Ovary (tissue), 9 donors: Measurements from ENCODE around the gene UIMC1. TPM values are rescaled to one million over a fixed set of nuclear protein-coding genes. Genes with fewer than 3 reads are reported as not detected.

Experiments used
- DNase-seq, 5 donors: peaks; one replicate each; pipeline ENCODE4 v3.0.0-alpha.2; 2019 to 2020
- H3K27ac ChIP-seq, 2 donors: fragments of 200-600 bp; one replicate each; pipeline versions ENCODE4 v1.5.1 to v1.8.0; 2019 to 2022
- H3K27me3 ChIP-seq: fragments of 200-600 bp; one replicate; pipeline ENCODE4 v1.8.0; 2022
- H3K36me3 ChIP-seq: fragments of 200-600 bp; sonication (generic); one replicate; pipeline ENCODE4 v1.5.1; 2019
- H3K4me1 ChIP-seq: one replicate; pipeline ENCODE4 v1.8.1; 2013; ENCODE audit warnings: mild to moderate bottlenecking, moderate library complexity; ENCODE audit not compliant: insufficient read depth
- H3K4me3 ChIP-seq: fragments of 200-600 bp; sonication (generic); one replicate; pipeline ENCODE4 v1.5.1; 2017
- H3K9me3 ChIP-seq, 2 donors: fragments of 200-600 bp in 1 of 2; sonication (generic) in 1 of 2; one replicate each; pipeline versions ENCODE4 v1.5.1 to v1.8.1; 2013 to 2019; ENCODE audit warnings: mild to moderate bottlenecking in 1 of 2, moderate library complexity in 1 of 2
- EP300 ChIP-seq: sonication (generic); formaldehyde crosslinking; IDR thresholded peaks from one replicate; pipeline ENCODE4 v1.6.1; 2017; ENCODE audit warnings: antibody characterized with exemption
- POLR2A ChIP-seq: fragments of 450-650 bp; IDR thresholded peaks from one replicate; pipeline ENCODE4 v1.6.1; 2017; ENCODE audit warnings: antibody characterized with exemption, mild to moderate bottlenecking, moderate library complexity
- WGBS, 3 donors: extraction: QIAGEN DNeasy Blood & Tissue Kit in 1 of 3; methylation state at CpG; one replicate each; pipeline versions ENCODE4 v1.1.5 to v1.1.7; 2013 to 2017; 5-methylcytosine and 5-hydroxymethylcytosine counted together
- intact Hi-C, 4 donors: fragments of 100-400 bp; cut with DNase I; formaldehyde crosslinking; loops; one replicate each; pipeline versions ENCODE4 v1.11.0 to v1.15.1; 2022 to 2023
- polyA plus RNA-seq, 2 donors: library from polyadenylated mRNA; stranded (reverse); fragments of 200-250 nt in 1 of 2; fragments of 350-450 nt in 1 of 2; fragmentation: Illumina TruSeq in 1 of 2; extraction: RNeasy Lipid Tissue Mini Kit (QIAGEN cat#74804) in 1 of 2; gene quantifications; one replicate each; pipeline ENCODE4 v1.2.3, GENCODE V29; 2013 to 2014
- total RNA-seq, 7 donors: library from RNA; depleted of rRNA in 2 of 7; stranded (reverse); fragments of >200 nt in 2 of 7; fragmentation: NEBNext Ultra II Directional in 3 of 7; extraction: Animal tissue kit (Norgen Biotek cat#: 25700) in 3 of 7; gene quantifications; one replicate each; pipeline versions ENCODE4 v1.1.0 to v1.2.4, GENCODE V29; 2016 to 2023
- TF ChIP-seq, protein P1 (sequence below), 3 donors: fragments of 450-650 bp in 2 of 3; fragments of 200-600 bp in 1 of 3; IDR thresholded peaks; one replicate each; pipeline versions ENCODE4 v1.5.1 to v1.8.0; 2016 to 2022; ENCODE audit warnings: antibody characterized with exemption in 3 of 3, mild to moderate bottlenecking in 1 of 3
- donor health status: DM: no; HTN: no; CAD: no; lungs with moderate emphysema.
- donor health status: DM: no; HTN: no; CAD: no.
- donor health status: Bipolar disorder and iron deficiency.
- donor health status: DM: yes; HTN: yes; CAD: no.
- donor health status: DM: no; HTN: no; CAD: no.
- donor health status: DM: yes; HTN: yes; CAD: no.

Gene UIMC1
- total and polyA plus RNA-seq, 9 donors, result 34.9 to 80.2 (median 49.5) TPM

DNA sequence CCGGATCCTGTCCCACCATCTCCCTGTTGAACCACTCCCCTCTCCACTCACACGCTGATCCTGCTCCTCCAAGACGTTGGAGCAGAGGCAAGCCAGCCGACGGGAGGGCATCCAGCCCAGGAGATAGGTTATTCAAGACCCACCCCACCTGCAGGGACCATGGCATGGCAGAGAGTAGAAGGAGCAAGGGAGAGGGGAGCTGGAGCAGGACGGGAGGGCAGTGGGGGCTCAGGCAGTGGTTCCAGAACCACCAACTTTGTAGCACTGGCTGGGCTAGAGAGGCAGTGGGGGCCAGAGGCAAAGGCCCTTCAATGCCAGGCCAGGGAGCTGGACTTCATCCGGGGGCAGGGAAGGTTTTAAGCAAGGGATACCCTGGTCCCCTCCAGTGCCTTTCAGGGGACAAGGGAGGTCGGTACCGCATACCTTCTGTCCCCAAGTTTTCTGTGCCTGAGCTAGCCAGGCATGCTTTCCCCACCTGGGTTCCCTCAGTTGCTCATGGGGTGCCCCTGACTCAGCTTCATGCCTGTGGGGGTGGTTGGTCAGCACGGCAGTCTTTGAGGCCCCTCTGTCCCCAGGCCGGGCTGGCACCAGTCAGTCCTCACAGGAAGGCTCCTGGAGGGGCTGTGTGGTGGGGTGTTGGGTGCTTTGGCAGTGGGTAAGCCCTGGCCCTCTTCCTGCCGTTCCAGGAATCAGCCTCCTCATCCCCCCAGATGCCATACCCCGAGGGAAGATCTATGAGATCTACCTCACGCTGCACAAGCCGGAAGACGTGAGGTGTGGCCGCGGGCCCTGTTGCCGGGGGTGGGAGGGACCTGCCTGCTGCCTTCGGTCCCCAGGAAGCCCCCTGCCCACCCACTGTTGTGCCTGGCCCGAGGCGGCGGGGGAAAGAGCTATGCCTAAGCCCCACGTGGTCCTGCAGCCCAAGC is 129.8 kb downstream of the UIMC1 start:
- H3K36me3 ChIP-seq, result no peaks in the 10 kb centered on the region
- DNase-seq, result no peak
- no peak overlapping the region for H3K27ac ChIP-seq
- 72 to 75% (median 74%) methylated on average over 24 of the region's 24 CpGs for WGBS, 3 donors
- TF ChIP-seq POLR2A, result no peak
- H3K4me3 ChIP-seq, result no peak overlapping the region
- intact Hi-C loops, result no loop called here
- H3K4me1 ChIP-seq, result no peaks in the 10 kb centered on the region
- no peaks in the 10 kb centered on the region for H3K9me3 ChIP-seq
- no peaks in the 10 kb centered on the region for H3K27me3 ChIP-seq

DNA sequence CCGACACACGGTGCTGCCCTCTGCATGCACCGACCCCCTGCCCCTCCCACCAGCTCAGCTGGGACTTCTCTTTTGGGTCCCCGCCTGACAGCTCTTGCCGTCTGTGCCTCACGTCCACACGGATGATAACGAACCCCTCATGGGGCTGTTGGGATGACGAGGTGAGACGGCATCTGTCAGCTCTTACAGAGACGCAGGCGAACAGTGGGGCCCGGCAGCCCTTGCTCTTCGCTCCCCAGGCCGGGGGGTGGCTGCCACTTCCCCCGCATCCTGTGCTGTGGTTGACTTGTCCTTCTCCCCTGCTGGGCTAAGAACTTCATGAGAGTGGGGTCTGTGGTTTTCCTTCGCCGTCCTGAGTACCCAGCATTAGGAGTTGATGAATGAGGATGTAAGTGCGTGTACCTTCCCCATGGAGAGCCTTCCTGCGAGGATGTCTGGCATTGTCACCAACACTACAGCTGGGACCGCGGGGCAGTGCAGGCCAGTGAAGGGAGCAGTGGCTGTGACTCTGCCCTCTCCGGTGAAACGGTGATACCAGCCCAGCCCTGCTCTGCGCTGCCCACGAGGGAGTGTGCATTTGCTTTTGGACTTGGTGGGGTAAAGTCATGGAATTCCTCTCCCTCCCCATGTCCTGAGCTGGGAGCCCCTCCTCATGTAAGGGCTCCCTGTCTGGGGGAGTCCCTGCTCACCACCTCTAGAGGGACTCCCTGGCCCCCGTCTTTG is 130.6 kb downstream of the UIMC1 start:
- Histone ChIP-seq H3K36me3 (no peaks in the 10 kb centered on the region), H3K27ac (no peak overlapping the region), H3K27me3 (no peaks in the 10 kb centered on the region), H3K4me1 (no peaks in the 10 kb centered on the region), H3K4me3 (no peak overlapping the region), H3K9me3 (no peaks in the 10 kb centered on the region)
- TF ChIP-seq, protein P1, sequence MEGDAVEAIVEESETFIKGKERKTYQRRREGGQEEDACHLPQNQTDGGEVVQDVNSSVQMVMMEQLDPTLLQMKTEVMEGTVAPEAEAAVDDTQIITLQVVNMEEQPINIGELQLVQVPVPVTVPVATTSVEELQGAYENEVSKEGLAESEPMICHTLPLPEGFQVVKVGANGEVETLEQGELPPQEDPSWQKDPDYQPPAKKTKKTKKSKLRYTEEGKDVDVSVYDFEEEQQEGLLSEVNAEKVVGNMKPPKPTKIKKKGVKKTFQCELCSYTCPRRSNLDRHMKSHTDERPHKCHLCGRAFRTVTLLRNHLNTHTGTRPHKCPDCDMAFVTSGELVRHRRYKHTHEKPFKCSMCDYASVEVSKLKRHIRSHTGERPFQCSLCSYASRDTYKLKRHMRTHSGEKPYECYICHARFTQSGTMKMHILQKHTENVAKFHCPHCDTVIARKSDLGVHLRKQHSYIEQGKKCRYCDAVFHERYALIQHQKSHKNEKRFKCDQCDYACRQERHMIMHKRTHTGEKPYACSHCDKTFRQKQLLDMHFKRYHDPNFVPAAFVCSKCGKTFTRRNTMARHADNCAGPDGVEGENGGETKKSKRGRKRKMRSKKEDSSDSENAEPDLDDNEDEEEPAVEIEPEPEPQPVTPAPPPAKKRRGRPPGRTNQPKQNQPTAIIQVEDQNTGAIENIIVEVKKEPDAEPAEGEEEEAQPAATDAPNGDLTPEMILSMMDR (IDR thresholded peaks at IDR 0.05), result no peak
- TF ChIP-seq POLR2A (no peak), EP300 (no peak)
- DNase-seq, result no peak
- 27 to 33% (median 30%) methylated on average over 24 to 27 of the region's 27 CpGs for WGBS, 3 donors
- intact Hi-C loops, result no loop called here

DNA sequence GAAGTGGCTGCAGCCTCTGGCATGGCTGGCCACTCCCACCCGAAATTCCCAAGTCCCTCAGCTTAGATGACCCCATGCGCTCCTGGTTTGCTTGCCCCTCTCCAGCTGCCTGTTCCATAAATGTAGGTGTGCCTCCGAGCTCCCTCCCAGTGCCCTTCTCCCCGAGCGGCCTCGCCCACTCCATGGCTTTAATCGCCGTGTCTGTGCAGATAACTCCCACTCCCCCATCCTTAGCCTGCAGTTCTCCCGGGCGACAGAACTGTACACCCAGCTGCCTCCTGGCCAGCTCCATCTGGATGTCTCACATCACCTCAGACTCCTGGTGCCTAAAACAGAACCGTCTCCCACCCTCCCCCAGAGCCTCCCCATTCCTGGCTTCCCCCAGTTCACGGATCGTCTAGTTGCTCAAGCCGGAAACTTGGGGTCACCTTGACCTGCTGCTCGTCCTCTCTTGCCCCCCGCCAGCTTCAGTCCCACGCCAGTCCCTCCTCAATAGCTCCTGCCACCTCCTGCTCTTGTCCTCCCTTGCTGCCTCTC is 131.5 kb downstream of the UIMC1 start:
- Histone ChIP-seq H3K27me3 (no peaks in the 10 kb centered on the region), H3K9me3 (no peaks in the 10 kb centered on the region), H3K36me3 (no peaks in the 10 kb centered on the region), H3K27ac (no peak overlapping the region), H3K4me3 (no peak overlapping the region), H3K4me1 (no peaks in the 10 kb centered on the region)
- no peak for DNase-seq
- intact Hi-C loops, result no loop called here
- WGBS, 3 donors, result 6 to 14% (median 9%) methylated on average over 17 of the region's 17 CpGs
- TF ChIP-seq, protein P1 (IDR thresholded peaks at IDR 0.05), result no peak
- no peak for TF ChIP-seq EP300
- TF ChIP-seq POLR2A, result no peak

DNA sequence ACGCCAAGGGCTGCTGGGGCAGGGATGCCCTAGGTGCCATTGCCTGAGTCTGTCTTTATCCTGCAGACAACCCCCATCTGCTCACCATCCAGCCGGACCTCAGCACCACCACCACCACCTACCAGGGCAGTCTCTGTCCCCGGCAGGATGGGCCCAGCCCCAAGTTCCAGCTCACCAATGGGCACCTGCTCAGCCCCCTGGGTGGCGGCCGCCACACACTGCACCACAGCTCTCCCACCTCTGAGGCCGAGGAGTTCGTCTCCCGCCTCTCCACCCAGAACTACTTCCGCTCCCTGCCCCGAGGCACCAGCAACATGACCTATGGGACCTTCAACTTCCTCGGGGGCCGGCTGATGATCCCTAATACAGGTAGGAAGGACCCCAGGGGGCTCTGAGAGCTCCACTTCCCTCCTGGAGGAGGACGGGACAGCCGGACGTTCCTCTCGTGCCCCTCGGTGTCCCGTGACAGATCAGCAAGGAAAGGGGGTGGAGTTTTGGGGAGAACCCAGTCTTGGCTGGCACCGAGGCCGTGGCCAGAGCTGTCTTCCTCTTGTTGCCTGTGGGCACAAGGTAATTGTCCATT is 132.3 kb downstream of the UIMC1 start:
- Histone ChIP-seq H3K27ac (no peak overlapping the region), H3K9me3 (no peaks in the 10 kb centered on the region), H3K4me3 (no peak overlapping the region), H3K36me3 (no peaks in the 10 kb centered on the region), H3K4me1 (no peaks in the 10 kb centered on the region), H3K27me3 (no peaks in the 10 kb centered on the region)
- 76 to 81% (median 79%) methylated on average over 20 of the region's 20 CpGs for WGBS, 3 donors
- intact Hi-C loops, result no loop called here
- no peak for TF ChIP-seq EP300
- no peak for TF ChIP-seq POLR2A
- TF ChIP-seq, protein P1 (IDR thresholded peaks at IDR 0.05), result no peak
- no peak for DNase-seq
